ENCODE data around the gene HCN1. TPM values are rescaled to one million over a fixed set of nuclear protein-coding genes. Genes with fewer than 3 reads are reported as not detected.
A peak's percentile ranks its signal among the peaks of the same experiment; 100 is the strongest.

Gene HCN1
- total and polyA plus RNA-seq, 2 experiments from 2014 or later: 5.9 to 11.3 TPM

DNA sequence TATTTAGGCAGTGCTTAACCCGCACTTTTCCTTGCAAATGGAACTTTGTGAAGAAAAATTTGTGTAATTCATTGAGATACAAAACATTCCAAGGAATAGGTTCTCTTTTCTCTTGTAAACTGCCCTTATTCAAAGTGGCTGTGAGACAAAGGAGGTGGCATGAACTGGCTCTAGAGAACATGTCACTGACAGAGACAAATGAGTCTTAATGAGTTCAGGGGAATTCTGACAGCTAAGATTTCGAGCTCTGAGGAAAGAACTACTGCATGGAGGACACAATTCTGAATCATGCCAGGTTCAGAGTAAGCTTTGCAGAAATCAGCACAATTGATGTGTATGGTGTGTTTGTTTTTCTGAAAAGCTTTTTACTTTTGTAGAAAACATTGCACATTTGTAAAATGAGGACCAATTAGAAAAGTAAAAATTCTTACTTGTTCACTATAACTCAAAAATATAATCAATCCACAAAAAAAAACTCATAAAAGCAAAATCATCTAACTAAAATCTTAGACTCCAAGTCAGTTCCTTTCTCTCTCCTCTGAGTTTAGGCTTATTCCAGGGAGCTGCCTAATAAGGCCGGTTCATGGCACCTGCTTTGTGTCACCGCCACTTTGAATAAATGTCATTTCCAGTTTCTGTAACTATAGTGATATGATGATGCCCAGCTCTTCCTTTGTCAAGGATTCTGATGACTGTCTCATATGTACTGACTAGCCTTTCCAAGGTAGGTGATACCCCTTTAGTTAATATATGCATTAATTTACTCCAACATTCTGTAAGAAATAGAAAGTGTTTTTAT is 163.2 kb downstream of the HCN1 start:
- Histone ChIP-seq H3K4me1 (ENCODE audit: low read depth) (peaks cover 31% of the 10 kb centered on the region), H3K27me3 (no peaks in the 10 kb centered on the region), H3K4me3 (no peak overlapping the region), H3K9me3 (ENCODE audit: low read depth) (no peaks in the 10 kb centered on the region), H3K36me3 (no peaks in the 10 kb centered on the region), H3K27ac (peak overlapping the region; percentile 77)
- DNase-seq (ENCODE audit: low read depth in 1 of 2, low spot score in 1 of 2): peak in 1 of 2 donors; percentile 77
- TF ChIP-seq, protein P1, sequence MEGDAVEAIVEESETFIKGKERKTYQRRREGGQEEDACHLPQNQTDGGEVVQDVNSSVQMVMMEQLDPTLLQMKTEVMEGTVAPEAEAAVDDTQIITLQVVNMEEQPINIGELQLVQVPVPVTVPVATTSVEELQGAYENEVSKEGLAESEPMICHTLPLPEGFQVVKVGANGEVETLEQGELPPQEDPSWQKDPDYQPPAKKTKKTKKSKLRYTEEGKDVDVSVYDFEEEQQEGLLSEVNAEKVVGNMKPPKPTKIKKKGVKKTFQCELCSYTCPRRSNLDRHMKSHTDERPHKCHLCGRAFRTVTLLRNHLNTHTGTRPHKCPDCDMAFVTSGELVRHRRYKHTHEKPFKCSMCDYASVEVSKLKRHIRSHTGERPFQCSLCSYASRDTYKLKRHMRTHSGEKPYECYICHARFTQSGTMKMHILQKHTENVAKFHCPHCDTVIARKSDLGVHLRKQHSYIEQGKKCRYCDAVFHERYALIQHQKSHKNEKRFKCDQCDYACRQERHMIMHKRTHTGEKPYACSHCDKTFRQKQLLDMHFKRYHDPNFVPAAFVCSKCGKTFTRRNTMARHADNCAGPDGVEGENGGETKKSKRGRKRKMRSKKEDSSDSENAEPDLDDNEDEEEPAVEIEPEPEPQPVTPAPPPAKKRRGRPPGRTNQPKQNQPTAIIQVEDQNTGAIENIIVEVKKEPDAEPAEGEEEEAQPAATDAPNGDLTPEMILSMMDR (IDR thresholded peaks at IDR 0.05; ENCODE audit: low read depth, low read length): no peak

DNA sequence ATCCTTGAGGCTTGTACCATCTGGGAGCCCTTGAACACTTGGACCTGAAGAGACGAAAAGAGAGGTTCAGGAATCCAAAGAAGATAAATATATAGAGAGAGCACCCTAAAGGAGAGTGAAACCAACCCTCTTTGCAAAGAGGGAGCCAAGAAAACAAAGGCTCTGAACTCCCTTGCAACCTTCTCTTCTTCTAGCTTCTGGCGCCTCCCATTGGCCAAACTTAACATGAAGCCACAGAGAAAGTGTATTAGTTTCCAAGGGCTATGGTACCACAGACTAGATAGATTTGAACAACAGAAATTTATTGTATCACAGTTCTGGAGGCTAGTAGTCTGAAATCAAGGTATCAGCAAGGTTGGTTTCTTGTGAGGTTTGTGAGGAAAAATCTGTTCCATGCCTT is 175.1 kb downstream of the HCN1 start:
- TF ChIP-seq, protein P1 (IDR thresholded peaks at IDR 0.05; ENCODE audit: low read depth, low read length): peak; percentile 9
- Histone ChIP-seq H3K27ac (no peak overlapping the region), H3K4me1 (ENCODE audit: low read depth) (no peaks in the 10 kb centered on the region), H3K36me3 (no peaks in the 10 kb centered on the region), H3K27me3 (no peaks in the 10 kb centered on the region), H3K4me3 (no peak overlapping the region), H3K9me3 (ENCODE audit: low read depth) (no peaks in the 10 kb centered on the region)
- peak; percentile 6 to 71 for DNase-seq (ENCODE audit: low read depth in 1 of 2, low spot score in 1 of 2)

DNA sequence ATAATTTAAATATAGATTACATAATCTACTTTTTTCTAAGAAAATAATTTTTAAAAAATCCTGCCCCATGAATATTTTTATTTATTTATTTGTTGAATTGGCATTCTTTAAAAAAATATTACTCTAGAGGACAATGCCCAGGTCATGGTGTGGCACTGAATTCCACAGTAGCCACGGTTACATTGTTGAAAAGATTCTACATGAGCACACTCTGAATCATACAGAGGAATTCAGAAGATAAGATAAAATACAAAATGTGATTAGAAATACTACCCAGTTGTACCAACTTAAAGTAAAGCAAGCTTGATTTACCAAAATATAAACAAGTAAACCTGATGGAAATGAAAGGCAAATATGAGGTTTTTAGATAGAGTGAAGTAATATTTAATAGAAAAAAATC is 183.7 kb downstream of the HCN1 start:
- H3K4me3 ChIP-seq: no peak overlapping the region
- H3K27ac ChIP-seq: no peak overlapping the region
- DNase-seq (ENCODE audit: low read depth in 1 of 2, low spot score in 1 of 2): no peak
- TF ChIP-seq, protein P1 (IDR thresholded peaks at IDR 0.05; ENCODE audit: low read depth, low read length): no peak
- H3K9me3 ChIP-seq (ENCODE audit: low read depth): no peaks in the 10 kb centered on the region
- no peaks in the 10 kb centered on the region for H3K27me3 ChIP-seq
- no peaks in the 10 kb centered on the region for H3K36me3 ChIP-seq
- no peaks in the 10 kb centered on the region for H3K4me1 ChIP-seq (ENCODE audit: low read depth)

DNA sequence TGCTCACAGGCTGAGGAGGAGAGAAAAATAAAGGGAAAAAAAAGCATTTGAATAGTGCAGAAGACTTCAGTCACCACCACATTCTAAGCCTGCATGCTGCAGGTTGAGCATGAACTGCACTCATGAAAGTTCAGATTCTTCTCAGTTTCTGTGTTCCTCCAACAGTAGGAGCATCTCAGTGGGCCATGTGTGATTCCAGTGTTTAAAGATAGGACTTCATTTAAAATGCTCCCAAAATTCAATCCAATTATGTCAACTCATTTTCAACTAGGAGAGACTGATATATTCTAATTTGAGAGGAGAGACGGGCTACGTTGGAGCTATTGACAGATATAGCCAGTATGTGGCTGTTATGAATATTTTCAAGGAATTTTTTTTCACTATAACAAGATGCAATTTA is 186.8 kb downstream of the HCN1 start:
- H3K27me3 ChIP-seq: no peaks in the 10 kb centered on the region

DNA sequence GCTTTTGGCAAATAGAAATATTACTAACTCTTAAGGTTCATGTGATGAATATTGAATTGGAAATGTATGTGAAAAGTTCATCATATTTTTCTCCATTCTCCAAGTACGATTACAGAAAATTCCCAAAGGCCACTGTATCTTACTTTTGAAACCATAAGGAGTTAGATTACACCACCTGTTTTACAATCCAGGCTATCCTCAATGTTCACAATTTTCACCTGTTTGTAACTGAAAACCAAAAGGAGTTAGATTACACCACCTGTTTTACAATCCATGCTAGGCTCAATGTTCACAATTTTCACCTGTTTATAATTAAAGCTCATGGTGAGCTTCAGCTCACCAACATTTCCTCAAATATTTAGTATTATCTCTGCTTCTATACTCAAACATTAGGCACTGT is 188.0 kb downstream of the HCN1 start:
- Histone ChIP-seq H3K4me3 (no peak overlapping the region), H3K4me1 (ENCODE audit: low read depth) (no peaks in the 10 kb centered on the region), H3K9me3 (ENCODE audit: low read depth) (no peaks in the 10 kb centered on the region), H3K36me3 (no peaks in the 10 kb centered on the region), H3K27ac (no peak overlapping the region), H3K27me3 (no peaks in the 10 kb centered on the region)
- no peak for DNase-seq (ENCODE audit: low read depth in 1 of 2, low spot score in 1 of 2)
- TF ChIP-seq, protein P1 (IDR thresholded peaks at IDR 0.05; ENCODE audit: low read depth, low read length): no peak

More for the DNA sequence above, 186.8 kb downstream of the HCN1 start:
- H3K4me3 ChIP-seq: no peak overlapping the region
- no peak overlapping the region for H3K27ac ChIP-seq
- DNase-seq (ENCODE audit: low read depth in 1 of 2, low spot score in 1 of 2): no peak
- TF ChIP-seq, protein P1 (IDR thresholded peaks at IDR 0.05; ENCODE audit: low read depth, low read length): no peak
- no peaks in the 10 kb centered on the region for H3K36me3 ChIP-seq
- H3K4me1 ChIP-seq (ENCODE audit: low read depth): no peaks in the 10 kb centered on the region
- H3K9me3 ChIP-seq (ENCODE audit: low read depth): no peaks in the 10 kb centered on the region
